GM12878 (cell line): ENCODE data around the gene KRIT1. TPM values are rescaled to one million over a fixed set of nuclear protein-coding genes. Genes with fewer than 3 reads are reported as not detected.

Source experiments
- ATAC-seq: fragments of 200-7000 bp; cut with Tn5 transposase; 3 replicates; pipeline ENCODE4 v1.9.1; 2020; ENCODE audit warnings: mild to moderate bottlenecking, moderate library complexity
- BruUV-seq: library from RNA; stranded (reverse); fragments of 400-500 nt; replicated peaks from 2 replicates; lab custom pipeline; 2021; lab: Mats Ljungman, UMichigan
- CTCF ChIA-PET: fragments of 300-600 bp; sonication (Branson Sonifier 250); formaldehyde crosslinking; extraction: SDS; loops from one replicate; lab custom pipeline; 2021; ENCODE audit warnings: inconsistent platforms; lab: Yijun Ruan, JAX
- POLR2A ChIA-PET: fragments of 350-600 bp; formaldehyde crosslinking; extraction: SDS; loops from one replicate; lab custom pipeline; 2021; ENCODE audit warnings: inconsistent platforms; lab: Charles Lee
- RAD21 ChIA-PET: fragments of 300-600 bp; sonication (Branson Sonifier 250); formaldehyde crosslinking; loops from one replicate; lab custom pipeline; 2023; ENCODE audit warnings: antibody characterized with exemption; ENCODE audit not compliant: unreplicated experiment; lab: Charles Lee
- SMC1A ChIA-PET: fragments of 300-600 bp; sonication (Branson Sonifier 250); formaldehyde crosslinking; loops from one replicate; lab custom pipeline; 2023; ENCODE audit not compliant: unreplicated experiment, uncharacterized antibody; lab: Charles Lee
- DNase-seq: peaks from one replicate; pipeline ENCODE4 v3.0.0-alpha.2; 2011; ENCODE audit warnings: low read depth, low spot score
- FAIRE-seq: peaks from 3 replicates; lab custom pipeline; 2011; peaks lifted over from hg19 to GRCh38; lab: Jason Lieb, UNC
- H2AFZ ChIP-seq: 2 replicates; pipeline ENCODE4 v1.6.0; 2011; ENCODE audit warnings: low read depth, low read length, control low read depth; ENCODE audit not compliant: control insufficient read depth
- H3K27ac ChIP-seq: 2 replicates; pipeline ENCODE4 v1.5.1; 2011; ENCODE audit warnings: control low read depth; ENCODE audit not compliant: control insufficient read depth, insufficient read depth
- H3K27me3 ChIP-seq, 2 experiments: replicated peaks in 1 of 2; 2 replicates each; pipeline versions ENCODE4 v1.6.0 to v1.6.1; 2011; ENCODE audit warnings: low read length in 1 of 2; ENCODE audit not compliant: control insufficient read depth in 2 of 2, insufficient read depth in 2 of 2
- H3K36me3 ChIP-seq, 2 experiments: 2 replicates each; pipeline ENCODE4 v1.5.1; 2011; ENCODE audit warnings: low read length in 1 of 2; ENCODE audit not compliant: control insufficient read depth in 2 of 2, insufficient read depth in 2 of 2
- H3K4me1 ChIP-seq: 2 replicates; pipeline ENCODE4 v1.6.1; 2011; ENCODE audit warnings: mild to moderate bottlenecking, low read length, moderate library complexity, mixed read lengths; ENCODE audit not compliant: control insufficient read depth, insufficient read depth
- H3K4me2 ChIP-seq: 2 replicates; pipeline ENCODE4 v1.6.0; 2011; ENCODE audit warnings: control low read depth; ENCODE audit not compliant: control insufficient read depth, insufficient read depth
- H3K4me3 ChIP-seq: fragments of 200-600 bp; sonication (generic); 2 replicates; pipeline ENCODE4 v1.5.1; 2016
- H3K79me2 ChIP-seq: 2 replicates; pipeline ENCODE4 v1.6.0; 2011; ENCODE audit warnings: low read length; ENCODE audit not compliant: control insufficient read depth, insufficient read depth
- H3K9ac ChIP-seq: 2 replicates; pipeline ENCODE4 v1.8.0; 2011; ENCODE audit warnings: low read length, control low read depth, mixed read lengths; ENCODE audit not compliant: control insufficient read depth, insufficient read depth
- H3K9me3 ChIP-seq: replicated peaks from 3 replicates; pipeline ENCODE4 v1.5.1; 2011; ENCODE audit warnings: mild to moderate bottlenecking, low read length; ENCODE audit not compliant: control insufficient read depth, insufficient read depth
- H4K20me1 ChIP-seq: 2 replicates; pipeline ENCODE4 v1.6.0; 2011; ENCODE audit not compliant: control insufficient read depth, insufficient read depth
- BCL11A ChIP-seq: IDR thresholded peaks from 2 replicates; pipeline ENCODE4 v1.6.1; 2011; ENCODE audit warnings: low read depth, low read length
- CBX3 ChIP-seq: fragments of 200-600 bp; sonication (generic); IDR thresholded peaks from 2 replicates; pipeline ENCODE4 v1.6.1; 2016; ENCODE audit warnings: low read depth, borderline replicate concordance
- CREB1 ChIP-seq: IDR thresholded peaks from 2 replicates; pipeline ENCODE4 v1.6.1; 2012; ENCODE audit warnings: low read depth, mild to moderate bottlenecking, inconsistent platforms
- EGR1 ChIP-seq, 2 experiments: IDR thresholded peaks; 1 replicate in 1 of 2; 2 replicates in 1 of 2; pipeline ENCODE4 v1.6.1; 2011 to 2012; ENCODE audit warnings: low read depth in 2 of 2, low read length in 2 of 2, borderline replicate concordance in 1 of 2, mild to moderate bottlenecking in 1 of 2, moderate library complexity in 1 of 2
- GATAD2B ChIP-seq: fragments of 450-650 bp; conservative IDR thresholded peaks from 2 replicates; pipeline ENCODE4 v1.6.1; 2017; ENCODE audit warnings: low read depth, mild to moderate bottlenecking, moderate library complexity
- KLF5 ChIP-seq: fragments of 450-650 bp; IDR thresholded peaks from 2 replicates; pipeline ENCODE4 v1.6.1; 2014; ENCODE audit warnings: mild to moderate bottlenecking; ENCODE audit not compliant: partially characterized antibody
- POLR2AphosphoS5 ChIP-seq: IDR thresholded peaks from 2 replicates; pipeline ENCODE4 v1.6.1; 2011; ENCODE audit warnings: mild to moderate bottlenecking, low read length, inconsistent platforms
- RAD51 ChIP-seq: fragments of 450-650 bp; IDR thresholded peaks from 2 replicates; pipeline ENCODE4 v1.6.1; 2016; ENCODE audit warnings: moderate library complexity, mild to moderate bottlenecking, inconsistent platforms
- SREBF2 ChIP-seq: IDR thresholded peaks from 2 replicates; pipeline ENCODE4 v1.6.1; 2012; ENCODE audit warnings: mild to moderate bottlenecking, low read length
- SRF ChIP-seq, 2 experiments: IDR thresholded peaks; 2 replicates each; pipeline ENCODE4 v1.6.1; 2011; ENCODE audit warnings: low read depth in 2 of 2, low read length in 2 of 2, mild to moderate bottlenecking in 1 of 2, moderate library complexity in 1 of 2
- STAT1 ChIP-seq: fragments of 450-650 bp; conservative IDR thresholded peaks from 2 replicates; pipeline ENCODE4 v1.6.1; 2014; ENCODE audit warnings: antibody characterized with exemption, mild to moderate bottlenecking
- TARDBP ChIP-seq: IDR thresholded peaks from 2 replicates; pipeline ENCODE4 v1.6.1; 2016; ENCODE audit warnings: borderline replicate concordance
- ZNF207 ChIP-seq: fragments of 450-650 bp; IDR thresholded peaks from 2 replicates; pipeline ENCODE4 v1.6.1; 2014; ENCODE audit warnings: antibody characterized with exemption, mild to moderate bottlenecking, borderline replicate concordance
- WGBS: methylation state at CpG from one replicate; pipeline ENCODE4 v1.1.6; 2016; ENCODE audit warnings: low lambda C conversion rate; ENCODE audit not compliant: insufficient replicate concordance, insufficient coverage; ENCODE audit errors: missing lambda C conversion rate; 5-methylcytosine and 5-hydroxymethylcytosine counted together
- in situ Hi-C: fragments of 300-500 bp; cut with MboI; formaldehyde crosslinking; loops from 9 replicates; pipeline ENCODE4 v1.14.3; 2018; ENCODE audit warnings: mixed read lengths
- intact Hi-C: fragments of 100-400 bp; cut with micrococcal nuclease; formaldehyde crosslinking; loops from one replicate; pipeline ENCODE4 v1.14.2; 2022; ENCODE audit not compliant: unreplicated experiment
- polyA plus RNA-seq, 11 experiments: library from polyadenylated mRNA; depleted of rRNA in 4 of 11; unstranded in 6 of 11; stranded (reverse) in 5 of 11; fragments of >200 nt; fragmentation: Nextera tagmentation in 4 of 11; fragmentation: Illumina TruSeq in 1 of 11; extraction: Ambion mirVana in 4 of 11; extraction: Trizol in 1 of 11; gene quantifications; 1 replicate in 1 of 11; 2 replicates in 10 of 11; pipeline versions ENCODE4 v1.2.1 to v1.2.3, GENCODE V29; 2011 to 2016; ENCODE audit warnings: inconsistent platforms in 2 of 11, missing spikeins in 2 of 11, low read depth in 1 of 11
- total RNA-seq, 4 experiments: library from RNA; depleted of rRNA in 3 of 4; stranded (reverse); fragments of >200 nt in 3 of 4; fragmentation: Illumina TruSeq in 1 of 4; extraction: Trizol in 1 of 4; gene quantifications; 2 replicates each; pipeline versions ENCODE4 v1.2.1 to v1.2.3, GENCODE V29; 2013 to 2021
- TF ChIP-seq, protein P1 (sequence below): fragments of 450-650 bp; formaldehyde crosslinking; IDR thresholded peaks from 2 replicates; pipeline ENCODE4 v1.4.0; 2020; ENCODE audit warnings: mild to moderate bottlenecking, moderate library complexity
- TF ChIP-seq, protein P2 (sequence below): fragments of 150-350 bp; IDR thresholded peaks from 2 replicates; pipeline ENCODE4 v1.6.1; 2014; ENCODE audit warnings: mild to moderate bottlenecking, low read depth, low read length
- TF ChIP-seq, protein P3 (sequence below): fragments of 450-650 bp; IDR thresholded peaks from 2 replicates; pipeline ENCODE4 v1.6.1; 2016; ENCODE audit warnings: mild to moderate bottlenecking, moderate library complexity, borderline replicate concordance

KRIT1 gene
- total and polyA plus RNA-seq, 10 of the 15 experiments (the other 5 are each of a cell fraction or from before 2014, with no cell fraction given): 12.0 to 60.1 (median 27.0) TPM

DNA sequence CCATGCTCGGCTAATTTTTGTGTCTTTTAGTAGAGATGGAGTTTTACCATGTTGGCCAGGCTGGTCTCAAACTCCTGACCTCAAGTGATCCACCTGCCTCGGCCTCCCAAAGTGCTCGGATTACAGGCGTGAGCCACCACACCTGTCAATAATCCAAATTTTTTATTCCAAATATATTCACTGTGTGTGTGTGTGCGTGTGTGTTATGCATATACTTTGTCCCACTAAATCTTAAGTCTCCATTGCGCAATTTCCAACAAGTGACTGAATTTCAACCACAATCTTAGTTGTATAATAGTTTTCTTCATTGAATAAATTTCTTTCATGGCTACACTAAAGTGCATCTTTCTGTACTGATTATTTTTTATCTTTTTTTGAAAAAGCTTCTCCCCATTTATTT is 2.7 kb downstream of the KRIT1 start:
- Histone ChIP-seq H3K9ac (no peak overlapping the region), H3K9me3 (no peaks in the 10 kb centered on the region), H3K4me1 (no peaks in the 10 kb centered on the region), H3K4me3 (no peak overlapping the region), H3K27ac (no peak overlapping the region), H3K79me2 (peaks cover 47% of the 10 kb centered on the region), H3K27me3 (no peaks in the 10 kb centered on the region), H4K20me1 (no peaks in the 10 kb centered on the region), H3K4me2 (no peak overlapping the region), H3K36me3 (peaks cover 0 to 24% of the 10 kb centered on the region in 2 experiments; a peak in 1 of 4 replicates), H2AFZ (no peak overlapping the region)
- DNase-seq: no peak
- in situ Hi-C loops (no loop called here), intact Hi-C loops (no loop called here)
- ChIA-PET RAD21 (no interaction called here), POLR2A (no interaction called here), CTCF (interaction anchor here (1.9 kb wide), 1 partner anchor 204 kb away, joined by 8 read pairs; the partner anchor contains the start of gene GATAD1), SMC1A (interaction anchor here (0.6 to 1.7 kb wide), 4 partner anchors 11 to 112 kb away, joined by 3 to 4 read pairs (median 3); no protein-coding TSS in a partner anchor)
- no TSS peak for BruUV-seq
- WGBS: over 99% methylated on average over 6 of the region's 6 CpGs
- no peak for ATAC-seq
- no peak for FAIRE-seq
- TF ChIP-seq ZNF207 (no peak), BCL11A (no peak), CBX3 (no peak), KLF5 (no peak), CREB1 (no peak), TARDBP (no peak), EGR1 (IDR thresholded peaks at IDR 0.05; ENCODE audit: borderline replicate concordance in 1 of 2, low read depth in 2 of 2, low read length in 2 of 2) (no peak), SREBF2 (no peak), RAD51 (no peak), GATAD2B (no peak), STAT1 (no peak), POLR2AphosphoS5 (no peak), SRF (IDR thresholded peaks at IDR 0.05; ENCODE audit: low read depth in 2 of 2, low read length in 2 of 2) (no peak)
- TF ChIP-seq, protein P1, sequence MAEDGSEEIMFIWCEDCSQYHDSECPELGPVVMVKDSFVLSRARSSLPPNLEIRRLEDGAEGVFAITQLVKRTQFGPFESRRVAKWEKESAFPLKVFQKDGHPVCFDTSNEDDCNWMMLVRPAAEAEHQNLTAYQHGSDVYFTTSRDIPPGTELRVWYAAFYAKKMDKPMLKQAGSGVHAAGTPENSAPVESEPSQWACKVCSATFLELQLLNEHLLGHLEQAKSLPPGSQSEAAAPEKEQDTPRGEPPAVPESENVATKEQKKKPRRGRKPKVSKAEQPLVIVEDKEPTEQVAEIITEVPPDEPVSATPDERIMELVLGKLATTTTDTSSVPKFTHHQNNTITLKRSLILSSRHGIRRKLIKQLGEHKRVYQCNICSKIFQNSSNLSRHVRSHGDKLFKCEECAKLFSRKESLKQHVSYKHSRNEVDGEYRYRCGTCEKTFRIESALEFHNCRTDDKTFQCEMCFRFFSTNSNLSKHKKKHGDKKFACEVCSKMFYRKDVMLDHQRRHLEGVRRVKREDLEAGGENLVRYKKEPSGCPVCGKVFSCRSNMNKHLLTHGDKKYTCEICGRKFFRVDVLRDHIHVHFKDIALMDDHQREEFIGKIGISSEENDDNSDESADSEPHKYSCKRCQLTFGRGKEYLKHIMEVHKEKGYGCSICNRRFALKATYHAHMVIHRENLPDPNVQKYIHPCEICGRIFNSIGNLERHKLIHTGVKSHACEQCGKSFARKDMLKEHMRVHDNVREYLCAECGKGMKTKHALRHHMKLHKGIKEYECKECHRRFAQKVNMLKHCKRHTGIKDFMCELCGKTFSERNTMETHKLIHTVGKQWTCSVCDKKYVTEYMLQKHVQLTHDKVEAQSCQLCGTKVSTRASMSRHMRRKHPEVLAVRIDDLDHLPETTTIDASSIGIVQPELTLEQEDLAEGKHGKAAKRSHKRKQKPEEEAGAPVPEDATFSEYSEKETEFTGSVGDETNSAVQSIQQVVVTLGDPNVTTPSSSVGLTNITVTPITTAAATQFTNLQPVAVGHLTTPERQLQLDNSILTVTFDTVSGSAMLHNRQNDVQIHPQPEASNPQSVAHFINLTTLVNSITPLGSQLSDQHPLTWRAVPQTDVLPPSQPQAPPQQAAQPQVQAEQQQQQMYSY: no peak
- TF ChIP-seq, protein P2, sequence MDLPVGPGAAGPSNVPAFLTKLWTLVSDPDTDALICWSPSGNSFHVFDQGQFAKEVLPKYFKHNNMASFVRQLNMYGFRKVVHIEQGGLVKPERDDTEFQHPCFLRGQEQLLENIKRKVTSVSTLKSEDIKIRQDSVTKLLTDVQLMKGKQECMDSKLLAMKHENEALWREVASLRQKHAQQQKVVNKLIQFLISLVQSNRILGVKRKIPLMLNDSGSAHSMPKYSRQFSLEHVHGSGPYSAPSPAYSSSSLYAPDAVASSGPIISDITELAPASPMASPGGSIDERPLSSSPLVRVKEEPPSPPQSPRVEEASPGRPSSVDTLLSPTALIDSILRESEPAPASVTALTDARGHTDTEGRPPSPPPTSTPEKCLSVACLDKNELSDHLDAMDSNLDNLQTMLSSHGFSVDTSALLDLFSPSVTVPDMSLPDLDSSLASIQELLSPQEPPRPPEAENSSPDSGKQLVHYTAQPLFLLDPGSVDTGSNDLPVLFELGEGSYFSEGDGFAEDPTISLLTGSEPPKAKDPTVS: no peak
- TF ChIP-seq, protein P3, sequence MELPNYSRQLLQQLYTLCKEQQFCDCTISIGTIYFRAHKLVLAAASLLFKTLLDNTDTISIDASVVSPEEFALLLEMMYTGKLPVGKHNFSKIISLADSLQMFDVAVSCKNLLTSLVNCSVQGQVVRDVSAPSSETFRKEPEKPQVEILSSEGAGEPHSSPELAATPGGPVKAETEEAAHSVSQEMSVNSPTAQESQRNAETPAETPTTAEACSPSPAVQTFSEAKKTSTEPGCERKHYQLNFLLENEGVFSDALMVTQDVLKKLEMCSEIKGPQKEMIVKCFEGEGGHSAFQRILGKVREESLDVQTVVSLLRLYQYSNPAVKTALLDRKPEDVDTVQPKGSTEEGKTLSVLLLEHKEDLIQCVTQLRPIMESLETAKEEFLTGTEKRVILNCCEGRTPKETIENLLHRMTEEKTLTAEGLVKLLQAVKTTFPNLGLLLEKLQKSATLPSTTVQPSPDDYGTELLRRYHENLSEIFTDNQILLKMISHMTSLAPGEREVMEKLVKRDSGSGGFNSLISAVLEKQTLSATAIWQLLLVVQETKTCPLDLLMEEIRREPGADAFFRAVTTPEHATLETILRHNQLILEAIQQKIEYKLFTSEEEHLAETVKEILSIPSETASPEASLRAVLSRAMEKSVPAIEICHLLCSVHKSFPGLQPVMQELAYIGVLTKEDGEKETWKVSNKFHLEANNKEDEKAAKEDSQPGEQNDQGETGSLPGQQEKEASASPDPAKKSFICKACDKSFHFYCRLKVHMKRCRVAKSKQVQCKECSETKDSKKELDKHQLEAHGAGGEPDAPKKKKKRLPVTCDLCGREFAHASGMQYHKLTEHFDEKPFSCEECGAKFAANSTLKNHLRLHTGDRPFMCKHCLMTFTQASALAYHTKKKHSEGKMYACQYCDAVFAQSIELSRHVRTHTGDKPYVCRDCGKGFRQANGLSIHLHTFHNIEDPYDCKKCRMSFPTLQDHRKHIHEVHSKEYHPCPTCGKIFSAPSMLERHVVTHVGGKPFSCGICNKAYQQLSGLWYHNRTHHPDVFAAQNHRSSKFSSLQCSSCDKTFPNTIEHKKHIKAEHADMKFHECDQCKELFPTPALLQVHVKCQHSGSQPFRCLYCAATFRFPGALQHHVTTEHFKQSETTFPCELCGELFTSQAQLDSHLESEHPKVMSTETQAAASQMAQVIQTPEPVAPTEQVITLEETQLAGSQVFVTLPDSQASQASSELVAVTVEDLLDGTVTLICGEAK: no peak
